NCI-H524 (cell line): ENCODE results near the gene OPN3.

Experiments used
- DNase-seq, 2 experiments: peaks; one replicate each; lab custom pipeline; 2025; lab: John Stamatoyannopoulos, UW

OPN3 gene

DNA sequence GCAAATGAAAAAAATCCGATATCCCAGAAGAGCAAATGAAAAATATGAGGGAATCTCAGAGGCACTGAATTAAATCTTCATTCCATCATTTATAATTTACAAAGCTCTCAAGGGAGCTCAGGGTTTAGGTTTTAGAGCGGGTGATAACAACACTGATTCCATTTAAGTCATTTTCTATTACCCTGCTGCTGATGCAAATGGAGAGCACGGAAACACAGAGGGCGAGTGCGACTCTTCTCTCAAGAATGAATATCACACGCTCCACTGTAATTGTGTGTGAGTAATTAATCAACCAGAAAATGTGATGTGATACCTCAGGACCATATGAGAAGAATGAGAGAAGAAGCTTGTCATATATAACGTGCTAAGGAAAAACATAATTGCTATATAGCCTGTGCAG is 22.7 kb downstream of the OPN3 start:
- no peak for DNase-seq

DNA sequence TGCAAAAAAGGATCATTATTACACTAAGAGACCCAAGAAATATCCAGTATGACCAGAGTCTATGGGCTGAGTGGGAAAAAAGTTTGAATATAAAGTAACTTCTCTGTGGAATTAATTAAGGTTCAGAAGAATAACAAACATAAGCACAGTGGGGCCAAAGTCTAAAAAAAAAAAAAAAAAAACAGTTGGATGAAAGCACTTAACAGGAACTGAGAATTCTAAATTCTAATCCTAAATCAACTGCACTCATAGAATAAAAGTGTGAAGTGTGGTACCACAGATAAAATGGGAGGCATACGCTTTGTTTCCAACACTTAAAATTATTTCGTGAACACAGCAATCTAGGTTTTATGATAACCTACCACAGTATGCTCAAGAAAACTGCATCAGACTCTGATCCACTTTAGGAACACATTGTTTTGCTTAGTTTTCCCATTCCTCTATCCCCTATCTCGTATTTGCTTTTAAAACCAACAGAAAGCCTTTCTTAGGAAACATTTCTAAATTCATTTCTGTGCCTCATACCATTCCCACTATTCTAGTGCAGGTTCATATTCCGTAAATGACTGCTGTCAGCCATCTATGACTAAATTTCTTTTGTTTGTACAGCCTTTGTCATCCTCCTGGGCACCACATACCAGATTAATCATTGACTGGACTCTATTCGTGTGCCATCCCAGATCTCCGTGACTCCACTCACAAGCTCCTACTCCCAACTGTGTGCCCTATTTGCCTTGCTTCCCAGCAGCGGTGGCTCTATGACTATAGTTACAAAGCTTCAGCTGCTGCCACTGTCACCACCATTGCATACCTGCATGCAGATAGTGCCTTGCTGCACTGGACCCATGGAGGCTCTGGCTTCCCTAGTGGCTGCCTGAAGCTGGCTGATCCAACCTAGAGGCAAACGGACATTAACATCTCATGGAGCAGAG is 24.9 kb downstream of the OPN3 start:
- no peak for DNase-seq

DNA sequence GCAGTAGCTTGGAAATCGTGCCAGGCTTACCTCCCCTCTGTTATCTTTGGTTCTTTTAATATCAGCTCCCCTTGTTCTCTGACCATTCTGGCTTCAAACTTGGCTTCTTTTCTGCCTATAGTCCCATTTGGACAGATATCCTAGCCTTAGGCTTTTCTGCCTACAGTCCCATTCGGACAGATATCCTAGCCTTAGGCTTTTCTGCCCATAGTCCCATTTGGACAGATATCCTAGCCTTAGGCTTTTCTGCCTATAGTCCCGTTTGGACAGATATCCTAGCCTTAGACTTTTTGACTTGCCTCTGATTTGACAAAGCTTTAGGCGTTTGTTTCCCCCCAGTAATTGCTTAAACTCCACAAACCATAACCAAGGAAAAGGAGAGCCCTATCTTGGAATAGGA is 25.6 kb downstream of the OPN3 start:
- no peak for DNase-seq

DNA sequence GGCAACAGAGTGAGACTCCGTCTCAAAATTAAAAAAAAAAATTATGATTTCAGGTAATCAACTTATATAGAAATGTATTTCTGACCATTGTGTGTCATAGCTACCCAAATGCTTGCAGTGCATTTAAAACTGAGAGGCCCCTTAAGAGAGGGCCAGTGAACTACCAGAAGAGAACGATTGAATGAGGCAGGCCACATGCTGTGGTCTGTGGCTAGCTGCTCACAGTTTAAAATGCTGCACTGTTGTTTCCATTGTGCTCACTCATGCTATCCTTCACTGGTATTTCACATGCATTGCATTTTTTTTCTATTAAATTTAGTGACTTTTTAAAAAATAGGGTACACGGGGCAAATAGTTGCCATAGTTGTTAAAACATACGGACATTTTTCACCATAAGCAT is 26.0 kb downstream of the OPN3 start:
- no peak for DNase-seq

DNA sequence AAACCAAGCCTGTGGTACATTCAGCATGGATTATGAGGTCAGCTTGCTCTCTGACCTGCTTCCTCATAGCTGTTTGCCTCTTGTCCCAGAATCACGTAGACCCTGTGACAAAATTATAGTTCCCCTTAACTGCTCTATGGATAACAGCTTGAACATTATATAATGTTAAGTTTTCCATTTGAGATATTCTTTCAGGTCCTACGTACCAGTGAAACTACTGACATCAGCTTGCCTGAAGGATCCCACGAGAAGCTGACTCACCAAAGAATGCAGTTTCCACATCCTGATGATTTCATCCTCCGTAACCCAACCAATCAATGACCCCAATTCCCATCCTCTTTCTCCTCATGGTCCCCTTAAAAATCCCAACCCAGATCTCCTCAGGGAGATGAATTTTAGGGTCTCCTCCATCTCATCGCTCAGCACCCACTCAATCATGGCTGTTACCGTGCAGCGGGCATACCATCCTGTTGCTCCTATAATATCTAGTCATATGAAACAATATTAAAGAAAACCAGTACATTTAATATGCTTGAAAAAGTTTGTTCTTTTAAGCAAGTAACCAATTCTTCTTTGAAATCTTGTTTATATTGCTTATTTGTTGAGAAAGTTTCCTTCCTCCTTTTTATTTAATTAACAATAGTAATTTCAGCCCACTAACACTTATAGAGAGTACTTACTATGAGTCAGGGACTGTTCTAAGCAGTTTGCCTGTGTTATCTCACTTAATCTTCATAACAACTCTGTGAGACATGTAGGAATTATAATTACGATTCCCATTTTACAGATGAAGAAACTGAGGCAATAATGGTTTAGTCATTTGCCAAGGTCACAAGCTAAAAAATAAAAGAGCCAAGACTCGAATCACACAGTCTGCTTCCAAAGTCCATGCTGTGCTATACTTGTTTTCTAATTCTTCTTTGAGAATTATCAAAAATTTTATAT is 27.4 kb downstream of the OPN3 start:
- no peak for DNase-seq

DNA sequence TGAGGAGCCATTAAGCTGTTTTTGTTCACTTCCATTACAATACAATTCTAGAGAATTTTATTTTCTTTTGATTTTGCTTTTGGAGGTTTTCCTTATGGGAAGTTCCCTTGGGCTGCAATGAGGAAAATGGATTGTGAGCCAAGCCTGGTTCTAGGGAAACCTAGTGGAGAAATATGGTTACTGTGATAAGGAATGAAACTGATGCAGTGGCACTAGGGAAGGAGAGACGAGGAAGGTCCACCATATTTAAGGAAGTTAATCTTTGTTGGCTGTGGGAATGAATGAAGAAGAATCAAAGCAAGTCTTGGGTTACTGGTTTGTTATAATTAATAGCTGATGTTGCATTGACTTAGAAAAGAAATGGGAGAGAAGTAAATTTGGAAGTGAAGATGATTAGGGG is 28.4 kb downstream of the OPN3 start:
- DNase-seq: no peak

DNA sequence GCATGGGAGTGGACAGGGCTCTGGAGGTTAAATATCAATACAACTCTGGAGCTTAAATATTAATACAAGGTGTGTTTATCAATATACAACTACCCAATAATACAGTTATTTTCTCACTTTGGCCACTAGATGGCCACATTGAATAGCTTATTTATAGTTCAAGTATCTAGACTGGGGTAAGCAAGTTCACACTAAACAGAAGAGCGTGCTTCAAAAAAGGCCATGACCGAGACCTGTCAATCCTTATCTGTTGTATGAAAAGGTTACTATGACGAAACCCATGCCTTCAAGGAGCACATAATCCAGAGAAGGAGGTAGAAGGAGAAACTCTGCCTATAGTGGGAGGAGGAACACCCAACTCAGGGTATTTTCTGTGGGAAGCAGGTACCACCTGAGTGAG is 29.1 kb downstream of the OPN3 start:
- peak; percentile 9 to 66 for DNase-seq

DNA sequence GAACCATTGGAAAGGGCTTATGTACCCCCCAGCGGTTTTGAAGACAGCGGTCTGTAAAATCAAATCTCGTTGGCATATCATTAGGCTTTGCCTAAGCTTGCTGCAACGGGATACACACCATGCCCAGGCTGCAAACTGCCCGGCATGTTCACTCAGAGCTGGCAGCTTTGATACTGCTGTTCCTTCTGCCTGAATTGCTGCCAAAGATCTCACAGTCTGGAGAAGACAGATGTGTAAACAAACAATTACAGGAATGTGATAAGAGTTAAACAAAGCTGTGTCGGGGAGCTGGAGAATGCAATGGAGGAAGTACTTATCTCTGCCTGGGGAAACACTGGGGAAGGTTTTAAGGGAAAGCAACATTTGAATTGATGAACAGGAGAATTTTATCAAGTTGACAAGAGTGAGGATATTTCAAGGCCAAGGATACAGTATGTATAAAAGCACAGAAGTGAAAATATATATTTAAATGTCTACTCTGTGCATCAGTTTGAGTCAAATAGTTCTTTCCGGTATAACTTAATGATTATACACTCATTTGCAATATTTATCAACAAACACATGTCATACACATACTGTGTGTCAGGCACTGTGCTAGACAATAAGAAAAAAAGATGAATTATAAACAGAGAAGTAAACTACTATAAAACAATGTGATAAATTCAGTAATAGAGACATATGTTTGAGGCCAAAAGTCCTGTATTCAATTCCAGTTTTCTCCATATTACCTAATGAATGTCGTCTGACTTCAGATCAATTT is 29.9 kb downstream of the OPN3 start:
- DNase-seq: no peak

DNA sequence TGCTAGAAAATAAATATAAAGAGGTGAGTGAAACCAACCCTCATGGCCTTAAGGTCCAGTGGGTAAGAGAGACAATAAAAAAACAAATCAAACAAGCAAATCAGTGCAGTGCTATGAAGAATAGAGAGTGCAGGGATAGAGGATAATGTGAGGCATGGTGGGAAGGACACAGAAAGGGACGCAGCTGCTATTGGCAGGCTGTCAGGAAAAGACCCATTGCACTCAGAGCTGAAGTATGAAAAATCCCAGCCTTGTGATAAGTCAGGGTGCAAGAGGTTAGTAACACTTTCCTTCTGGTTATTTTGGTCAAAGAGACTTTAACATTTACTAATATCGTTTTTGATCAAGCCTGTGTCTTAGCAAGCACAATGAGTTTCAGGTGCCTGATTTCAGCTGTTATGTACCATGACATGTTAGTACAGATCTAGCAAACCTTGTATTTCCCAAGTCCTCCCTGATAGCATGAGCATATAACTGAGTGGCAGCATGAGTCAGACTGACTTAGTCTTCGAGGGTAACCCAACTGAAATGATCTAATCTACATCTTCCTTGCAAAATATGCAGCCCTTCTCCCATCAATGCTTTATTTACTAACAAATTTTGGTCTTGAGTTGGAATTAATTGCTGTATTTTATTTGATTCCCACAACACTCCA is 31.7 kb downstream of the OPN3 start:
- no peak for DNase-seq

DNA sequence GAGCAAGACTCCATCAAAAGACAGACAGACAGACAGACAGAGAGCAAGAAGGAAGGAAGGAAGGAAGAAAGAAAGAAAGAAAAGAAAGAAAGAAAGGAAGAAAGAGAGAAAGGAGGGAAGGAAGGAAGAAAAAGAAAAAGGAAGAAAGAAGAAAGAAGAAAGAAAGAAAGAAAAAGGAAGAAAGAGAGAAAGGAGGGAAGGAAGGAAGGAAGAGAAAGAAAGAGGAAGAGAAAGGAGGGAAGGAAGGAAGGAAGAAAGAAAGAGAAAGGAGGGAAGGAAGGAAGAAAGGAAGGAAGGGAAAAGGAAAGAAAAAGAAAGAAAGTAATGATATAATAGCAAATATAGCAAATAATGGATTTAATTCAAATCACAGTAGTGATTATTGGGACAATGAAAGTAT is 32.7 kb downstream of the OPN3 start:
- no peak for DNase-seq

DNA sequence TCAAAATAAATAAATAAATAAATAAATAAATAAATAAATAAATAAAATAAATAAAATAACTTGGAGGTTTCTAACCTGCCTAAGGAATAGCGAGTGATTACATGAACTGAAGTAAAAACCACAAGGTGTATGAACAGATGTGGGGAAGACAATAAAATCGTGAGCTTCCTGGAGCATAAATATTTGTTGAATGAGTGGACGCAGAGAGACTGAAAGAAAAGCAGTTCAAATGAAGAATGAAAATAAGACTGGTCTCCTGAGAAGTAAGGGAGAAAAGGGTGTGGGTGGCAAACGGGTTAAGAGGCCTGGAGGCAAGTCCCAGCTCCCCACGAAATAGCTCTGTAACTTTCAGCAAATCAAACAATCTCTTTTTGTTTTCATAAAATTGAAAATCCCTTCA is 33.6 kb downstream of the OPN3 start:
- no peak for DNase-seq

DNA sequence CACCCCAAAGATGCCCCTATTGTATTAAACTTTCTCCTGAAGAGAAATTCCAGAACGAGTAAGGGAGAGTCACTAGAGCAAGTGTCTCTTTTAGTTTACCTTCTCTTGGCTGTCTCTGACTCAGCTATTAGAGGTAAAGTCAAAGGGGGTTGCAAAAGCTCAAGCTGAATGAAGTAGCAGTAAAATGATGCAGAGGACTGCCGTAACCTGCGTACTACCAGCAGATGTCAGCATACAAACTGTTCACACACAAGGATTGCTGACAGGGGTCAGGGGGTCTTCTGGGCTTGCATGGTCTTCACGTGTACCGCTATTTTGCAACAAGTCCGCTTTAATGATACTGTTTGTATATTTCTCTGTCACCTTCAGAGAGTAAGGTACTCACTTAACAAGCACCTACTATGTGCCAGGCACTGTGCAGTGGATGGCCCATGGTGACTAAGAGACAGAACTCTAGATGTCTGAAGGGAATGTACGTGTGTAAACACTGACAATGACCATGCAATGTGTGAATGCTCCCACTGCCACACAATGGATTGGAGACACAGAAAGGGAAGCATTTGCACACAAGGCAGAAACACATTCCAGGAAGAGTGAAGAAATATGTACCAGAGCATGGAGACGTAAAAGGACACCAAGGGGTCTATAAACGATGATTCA is 34.9 kb downstream of the OPN3 start:
- DNase-seq: no peak

DNA sequence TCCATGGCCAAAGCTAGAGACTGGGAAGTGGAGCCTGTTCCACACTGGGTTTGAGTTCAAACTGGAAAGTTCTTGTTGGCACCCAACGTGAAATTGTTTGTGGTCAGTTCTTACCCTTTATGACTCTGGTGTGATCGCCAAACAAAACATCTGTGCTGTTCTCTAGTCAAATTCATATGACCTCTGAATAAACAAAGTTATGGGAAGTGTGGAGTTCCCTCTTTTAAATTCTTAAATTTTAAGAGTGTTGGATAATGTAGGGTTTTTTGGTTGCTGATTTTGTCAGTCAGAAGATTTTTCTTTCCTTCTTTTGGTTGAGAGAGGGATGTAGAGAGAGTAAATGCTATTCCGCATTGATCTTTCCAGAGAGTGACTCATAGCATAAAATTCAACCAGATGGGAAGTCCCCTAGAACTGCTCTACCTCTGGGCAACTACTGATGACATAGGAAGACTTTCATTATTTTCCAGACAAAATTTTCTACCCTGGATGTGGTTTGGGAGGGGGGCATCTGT is 36.4 kb downstream of the OPN3 start:
- no peak for DNase-seq

DNA sequence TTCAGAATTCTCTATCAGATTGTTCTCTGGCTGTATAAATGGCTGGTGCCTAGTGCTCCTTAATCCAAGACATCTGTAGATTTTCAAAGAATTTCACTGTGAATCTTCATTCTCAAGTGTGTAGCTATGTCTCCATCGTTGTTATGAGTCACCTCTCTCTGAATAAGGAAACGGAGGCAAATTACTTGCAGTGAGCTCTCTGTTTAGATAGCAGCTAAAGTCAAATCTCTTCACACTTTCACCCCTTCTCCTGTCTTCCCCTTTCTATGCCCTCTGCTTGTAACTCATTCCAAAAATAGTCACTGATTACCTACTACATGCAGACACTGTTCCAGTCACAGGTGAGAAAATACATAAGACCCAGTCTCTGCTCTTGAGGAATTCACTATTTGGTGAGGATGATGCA is 39.7 kb downstream of the OPN3 start:
- no peak for DNase-seq

DNA sequence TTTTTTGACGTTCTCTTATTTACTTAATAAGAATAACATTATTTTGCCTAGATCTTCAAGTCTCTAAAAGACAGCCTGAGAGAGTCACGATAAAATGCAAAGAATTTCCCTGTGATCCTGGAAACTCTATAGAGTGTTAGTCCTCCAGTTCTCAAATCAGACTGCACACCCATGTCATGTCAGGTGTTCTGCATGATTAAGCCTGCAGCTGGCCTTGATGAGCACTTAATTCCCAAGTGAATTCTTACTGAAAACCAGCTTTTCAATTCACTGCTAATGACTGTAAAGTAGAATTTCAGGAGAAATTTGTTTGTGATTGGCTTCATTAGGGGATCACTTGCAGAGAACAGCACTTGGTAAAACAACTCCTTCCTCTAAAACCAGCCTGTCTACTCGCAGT is 41.9 kb downstream of the OPN3 start:
- peak in 1 of 2 experiments; percentile 52 for DNase-seq

DNA sequence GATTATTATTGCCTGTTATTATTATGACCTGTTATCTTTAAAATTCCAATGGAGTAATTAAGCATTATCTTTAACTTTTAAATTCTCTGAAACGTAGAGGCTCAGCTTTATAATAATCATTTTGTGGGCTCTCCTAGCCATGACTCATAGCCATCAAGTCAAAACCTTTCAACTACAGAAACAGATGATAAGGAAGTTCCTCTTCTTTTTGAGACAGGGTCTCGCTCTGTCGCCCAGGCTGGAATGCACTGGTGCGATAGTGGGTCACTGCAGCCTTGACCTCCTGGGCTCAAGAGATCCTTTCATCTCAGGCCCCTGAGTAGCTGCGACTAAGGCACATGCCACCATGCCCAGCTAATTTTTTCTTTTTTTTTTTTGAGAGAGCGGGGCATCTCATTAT is 43.5 kb downstream of the OPN3 start:
- no peak for DNase-seq

DNA sequence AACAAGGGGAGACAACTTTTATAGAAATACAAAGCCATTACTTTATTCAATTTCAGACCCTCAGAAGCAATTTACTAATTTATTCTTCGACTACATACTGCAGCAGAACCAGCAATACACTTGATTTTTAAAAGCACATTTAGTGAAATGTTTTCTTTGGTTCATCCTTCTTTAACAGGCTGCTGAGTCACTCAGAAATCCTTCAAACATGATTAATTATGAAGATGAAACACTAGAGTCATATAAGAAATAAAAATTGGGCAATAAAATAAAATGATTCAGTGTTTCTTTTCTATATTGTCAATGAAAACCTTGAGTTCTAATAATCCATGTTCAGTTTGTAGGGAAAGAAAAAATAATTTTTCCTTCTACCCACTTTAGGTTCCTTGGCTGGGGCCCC is 47.0 kb downstream of the OPN3 start:
- DNase-seq: no peak

DNA sequence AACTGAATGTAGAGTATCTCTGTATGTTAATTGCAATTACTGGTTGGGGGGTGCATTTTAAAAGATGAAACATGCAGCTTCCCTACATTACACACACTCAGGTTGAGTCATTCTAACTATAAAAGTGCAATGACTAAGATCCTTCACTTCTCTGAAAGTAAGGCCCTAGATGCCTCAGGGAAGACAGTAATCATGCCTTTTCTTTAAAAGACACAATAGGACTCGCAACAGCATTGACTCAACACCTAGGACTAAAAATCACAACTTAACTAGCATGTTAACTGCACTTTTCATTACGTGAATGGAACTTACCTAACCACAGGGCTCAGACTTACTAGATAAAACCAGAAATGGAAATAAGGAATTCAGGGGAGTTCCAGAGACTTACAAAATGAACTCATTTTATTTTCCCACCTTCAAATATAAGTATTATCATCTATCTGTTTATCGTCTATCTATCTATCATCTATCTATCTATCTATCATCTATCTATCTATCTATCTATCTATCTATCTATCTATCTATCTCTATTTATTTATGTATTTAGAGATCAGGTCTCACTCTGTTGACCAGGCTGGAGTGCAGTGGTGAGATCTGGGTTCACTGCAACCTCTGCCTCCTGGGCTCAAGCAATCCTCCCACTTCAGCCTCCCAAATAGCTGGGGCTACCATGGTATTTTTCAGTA is 47.8 kb downstream of the OPN3 start:
- no peak for DNase-seq

DNA sequence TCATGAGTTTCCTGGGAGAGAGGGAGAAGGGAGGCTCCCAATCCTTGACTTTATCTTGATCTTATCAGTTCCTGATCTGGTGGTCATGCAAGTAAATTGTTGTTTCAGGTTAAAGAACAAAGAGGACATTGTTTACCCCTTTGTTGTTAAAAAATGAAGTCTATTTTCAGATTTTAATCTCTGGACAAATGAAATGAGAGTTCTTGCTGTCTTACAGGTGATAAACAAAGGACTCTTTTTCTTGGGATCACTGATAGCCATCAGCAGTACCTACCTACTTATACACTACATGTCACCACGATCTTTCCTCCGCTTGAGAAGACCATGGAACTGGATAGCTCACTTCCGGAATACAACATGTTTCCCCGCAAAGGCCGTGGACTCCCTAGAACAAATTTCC is 48.4 kb downstream of the OPN3 start:
- DNase-seq: no peak

DNA sequence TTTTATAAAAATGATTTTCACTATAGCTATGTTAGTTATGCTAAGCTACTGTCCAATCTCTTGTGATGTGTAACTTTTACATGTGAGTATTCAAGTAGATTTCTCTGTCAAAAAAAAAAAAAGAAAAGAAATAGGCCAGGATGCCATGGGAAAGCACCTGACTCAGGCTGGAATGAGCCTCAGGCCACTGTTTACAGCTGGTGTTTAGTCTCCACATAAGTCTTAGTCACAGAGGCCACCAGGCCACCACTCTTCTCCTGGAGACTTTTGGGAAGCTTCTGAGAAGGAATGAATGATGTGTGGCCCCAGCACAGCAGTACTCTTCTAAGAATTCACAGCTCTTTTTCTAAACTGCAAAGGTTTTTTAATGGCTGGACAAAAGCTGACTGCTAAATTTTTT is 48.9 kb downstream of the OPN3 start:
- no peak for DNase-seq
